IPS DF 6.9 (cell line): ENCODE measurements around the gene LIMCH1.

Experiments used
- DNase-seq: peaks from one replicate; pipeline ENCODE4 v3.0.0-alpha.2; 2013; ENCODE audit warnings: low read depth, low spot score
- H3K27ac ChIP-seq: one replicate; pipeline ENCODE4 v1.5.1; 2013; ENCODE audit warnings: low read length, control low read depth
- H3K27me3 ChIP-seq: 2 replicates; pipeline ENCODE4 v1.6.1; 2013; ENCODE audit warnings: mild to moderate bottlenecking, low read length; ENCODE audit not compliant: control insufficient read depth, insufficient read depth
- H3K36me3 ChIP-seq: 2 replicates; pipeline ENCODE4 v1.6.1; 2013; ENCODE audit warnings: low read length; ENCODE audit not compliant: control insufficient read depth, insufficient read depth
- H3K4me1 ChIP-seq: 2 replicates; pipeline ENCODE4 v1.6.1; 2013; ENCODE audit warnings: low read length; ENCODE audit not compliant: control insufficient read depth, insufficient read depth
- H3K4me3 ChIP-seq: 2 replicates; pipeline ENCODE4 v1.5.1; 2013; ENCODE audit warnings: mild to moderate bottlenecking, low read length
- H3K9me3 ChIP-seq: 2 replicates; pipeline ENCODE4 v1.6.1; 2013; ENCODE audit warnings: low read length, inconsistent platforms; ENCODE audit not compliant: control insufficient read depth, insufficient read depth
- WGBS: extraction: QIAGEN DNeasy Blood & Tissue Kit; methylation state at CpG from one replicate; pipeline ENCODE4 v1.1.7; 2013; ENCODE audit warnings: mixed read lengths, missing lambda C conversion rate; ENCODE audit not compliant: insufficient read length, insufficient coverage; 5-methylcytosine and 5-hydroxymethylcytosine counted together

The LIMCH1 gene

DNA sequence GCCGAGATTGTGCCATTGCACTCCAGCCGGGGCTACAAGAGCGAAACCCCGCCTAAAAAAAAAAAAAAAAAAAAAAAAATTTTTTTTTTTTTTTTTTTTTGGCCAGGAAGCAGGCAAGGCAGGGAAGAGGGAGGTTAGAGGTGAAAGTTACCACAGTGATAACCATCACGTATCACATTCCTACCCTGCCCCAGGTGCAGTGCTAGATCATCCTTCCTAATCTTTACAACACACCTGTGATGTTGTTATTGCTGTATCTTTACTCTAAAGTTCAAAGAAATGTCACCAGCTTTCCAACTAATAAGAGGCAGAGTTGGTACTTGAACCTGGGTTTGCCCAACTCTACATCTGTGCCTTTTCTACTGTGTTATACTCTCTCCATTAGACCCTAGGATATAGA is 7.2 kb upstream of the LIMCH1 start:
- no CpG with 5 or more reads among the region's 5 CpGs for WGBS

DNA sequence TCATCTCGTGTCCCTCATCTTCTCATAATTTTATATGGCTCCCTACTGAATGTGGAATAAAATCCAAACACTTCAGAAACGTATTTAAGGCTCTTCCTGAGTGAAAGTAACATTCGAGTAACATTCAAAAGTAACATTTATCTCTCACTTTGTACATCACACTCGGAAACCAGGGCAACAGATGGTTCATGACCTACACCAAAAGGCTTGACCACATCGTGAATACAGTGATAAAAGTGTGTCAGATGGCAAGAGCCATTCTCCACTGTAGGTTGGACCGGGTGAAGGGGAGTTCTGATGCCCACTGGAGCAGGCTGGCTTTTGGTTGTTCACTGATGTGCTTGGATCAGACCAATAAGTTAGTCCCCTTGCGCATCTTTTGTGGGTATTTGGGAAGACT is 5.6 kb upstream of the LIMCH1 start:
- no peaks in the 10 kb centered on the region for H3K36me3 ChIP-seq
- no peaks in the 10 kb centered on the region for H3K27me3 ChIP-seq
- no peaks in the 10 kb centered on the region for H3K9me3 ChIP-seq
- no peak for DNase-seq
- no peak overlapping the region for H3K4me3 ChIP-seq
- H3K4me1 ChIP-seq: no peaks in the 10 kb centered on the region
- H3K27ac ChIP-seq: no peak overlapping the region
- no CpG with 5 or more reads among the region's 7 CpGs for WGBS

More for the DNA sequence above, 7.2 kb upstream of the LIMCH1 start:
- Histone ChIP-seq H3K27ac (no peak overlapping the region), H3K4me1 (no peaks in the 10 kb centered on the region), H3K36me3 (no peaks in the 10 kb centered on the region), H3K4me3 (no peak overlapping the region), H3K27me3 (no peaks in the 10 kb centered on the region; the same call in 1 of the 2 replicates), H3K9me3 (no peaks in the 10 kb centered on the region)
- no peak for DNase-seq

DNA sequence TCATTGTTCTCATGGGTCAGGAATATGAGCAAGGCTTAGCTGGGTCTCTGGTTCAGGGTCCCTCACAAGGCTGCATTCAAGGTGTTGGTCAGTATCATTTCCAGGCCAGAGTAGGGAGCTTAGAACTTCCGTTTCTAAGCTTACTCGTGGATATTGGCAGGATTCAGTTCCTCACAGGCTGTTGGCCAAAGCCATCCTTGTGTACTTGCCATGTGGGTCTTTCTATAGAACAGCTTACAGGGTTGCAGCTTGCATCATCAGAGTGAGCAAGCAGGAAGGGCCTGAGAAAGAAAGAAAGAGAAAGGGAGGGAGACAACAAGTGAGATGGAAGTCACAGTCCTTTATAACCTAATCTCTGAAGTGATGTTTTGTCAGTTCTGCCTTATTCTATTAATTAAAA is 5.1 kb upstream of the LIMCH1 start:
- Histone ChIP-seq H3K4me3 (no peak overlapping the region), H3K36me3 (no peaks in the 10 kb centered on the region), H3K27ac (no peak overlapping the region), H3K27me3 (no peaks in the 10 kb centered on the region), H3K4me1 (no peaks in the 10 kb centered on the region), H3K9me3 (no peaks in the 10 kb centered on the region)
- WGBS: no CpG with 5 or more reads among the region's 2 CpGs
- no peak for DNase-seq

DNA sequence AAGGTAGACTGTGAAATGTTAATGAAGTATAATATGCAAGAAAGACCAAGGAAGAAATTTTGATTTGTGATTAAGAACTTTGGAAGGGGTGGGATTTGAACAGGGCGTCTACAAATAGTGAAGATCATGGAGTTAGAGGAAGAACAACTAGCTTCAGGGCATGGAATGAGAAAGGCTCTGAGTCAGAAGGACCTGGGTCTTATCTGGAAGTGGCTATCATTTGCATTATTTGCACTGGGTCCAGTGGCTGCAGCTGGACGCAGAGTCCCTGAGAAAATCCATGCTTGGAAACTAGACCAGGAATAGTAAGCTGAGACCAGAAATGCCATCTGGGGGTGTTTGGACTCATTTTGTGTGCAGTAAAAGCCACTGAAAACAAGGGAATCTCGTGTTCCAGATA is 4.3 kb upstream of the LIMCH1 start:
- no peak overlapping the region for H3K27ac ChIP-seq
- no peak overlapping the region for H3K4me3 ChIP-seq
- H3K36me3 ChIP-seq: no peaks in the 10 kb centered on the region
- H3K9me3 ChIP-seq: no peaks in the 10 kb centered on the region
- no CpG with 5 or more reads among the region's 3 CpGs for WGBS
- H3K27me3 ChIP-seq: no peaks in the 10 kb centered on the region
- DNase-seq: no peak
- H3K4me1 ChIP-seq: no peaks in the 10 kb centered on the region

DNA sequence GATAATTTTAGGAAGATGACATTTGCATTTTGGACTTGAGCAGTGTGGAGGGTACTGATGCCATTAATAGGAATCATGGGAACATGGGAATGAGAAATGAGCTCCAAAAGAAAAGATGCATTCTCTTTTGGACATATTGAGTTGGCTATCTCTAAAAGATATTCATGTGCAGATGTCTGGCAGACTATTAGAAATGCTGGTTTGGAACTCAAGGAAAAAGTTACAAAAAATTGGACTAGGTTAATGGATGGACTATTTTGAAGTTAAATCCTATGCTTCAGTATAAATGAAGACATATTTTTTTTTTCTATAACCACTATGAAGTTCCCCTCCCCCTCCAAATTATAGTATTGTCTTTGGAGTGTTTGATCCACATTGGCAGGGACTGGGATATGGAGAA is 3.6 kb upstream of the LIMCH1 start:
- Histone ChIP-seq H3K36me3 (no peaks in the 10 kb centered on the region), H3K27me3 (no peaks in the 10 kb centered on the region), H3K4me3 (no peak overlapping the region), H3K27ac (no peak overlapping the region), H3K4me1 (no peaks in the 10 kb centered on the region), H3K9me3 (no peaks in the 10 kb centered on the region)
- DNase-seq: no peak

DNA sequence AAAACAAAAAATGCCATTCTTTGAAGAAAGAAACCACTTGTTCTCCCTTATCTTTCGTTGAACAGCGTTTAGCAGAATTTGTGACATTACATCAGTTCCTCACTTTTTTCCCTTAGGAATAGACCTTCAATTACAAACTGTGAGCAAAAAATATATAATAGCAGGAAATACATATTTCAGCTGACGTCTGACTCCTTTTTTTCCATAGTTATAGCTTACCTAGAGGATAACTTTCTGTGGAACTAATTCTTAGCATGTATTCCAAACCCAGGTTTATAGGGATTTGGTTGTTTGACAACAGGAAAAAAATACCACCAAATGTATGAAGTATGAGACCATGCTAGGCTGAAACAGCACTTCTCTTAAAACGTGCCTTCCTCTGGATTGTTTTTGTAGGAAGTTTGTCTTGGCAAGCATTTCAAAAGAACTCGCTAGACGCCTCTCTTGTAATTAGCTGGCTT is 2.0 kb upstream of the LIMCH1 start:
- H3K4me1 ChIP-seq: no peaks in the 10 kb centered on the region
- no peaks in the 10 kb centered on the region for H3K9me3 ChIP-seq
- DNase-seq: no peak
- no CpG with 5 or more reads among the region's 6 CpGs for WGBS
- H3K36me3 ChIP-seq: no peaks in the 10 kb centered on the region
- no peak overlapping the region for H3K27ac ChIP-seq
- no peak overlapping the region for H3K4me3 ChIP-seq
- no peaks in the 10 kb centered on the region for H3K27me3 ChIP-seq

DNA sequence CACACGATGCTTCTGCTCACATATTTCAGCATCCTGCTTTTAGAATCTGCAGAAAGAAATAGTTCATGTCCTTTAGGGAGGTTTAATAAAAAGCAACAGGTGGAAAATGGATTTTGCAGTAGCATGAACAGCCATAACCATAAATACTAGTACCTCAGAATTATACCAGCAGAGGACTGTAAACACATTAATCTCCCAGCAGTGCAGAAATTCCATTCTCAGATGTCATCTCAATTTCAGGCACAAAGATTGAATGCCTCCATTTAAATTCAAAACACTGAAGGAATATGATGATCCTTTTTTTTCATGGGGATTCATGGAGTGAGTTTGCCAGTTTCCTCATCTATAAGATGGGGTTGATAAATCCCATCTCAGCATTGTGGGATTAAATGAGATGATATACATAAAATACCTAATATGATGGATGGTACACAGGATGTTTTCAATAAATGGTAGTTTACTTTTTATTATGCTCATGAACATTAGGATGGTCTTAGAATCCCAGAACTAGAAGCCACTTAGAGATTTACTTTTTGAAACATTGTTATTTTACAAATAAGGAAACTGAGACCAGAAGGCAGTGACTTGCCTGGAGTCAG is 566 bp upstream of the LIMCH1 start:
- Histone ChIP-seq H3K27me3 (no peaks in the 10 kb centered on the region), H3K9me3 (no peaks in the 10 kb centered on the region), H3K36me3 (no peaks in the 10 kb centered on the region), H3K4me1 (no peaks in the 10 kb centered on the region; the same call in 1 of the 2 replicates), H3K27ac (no peak overlapping the region), H3K4me3 (no peak overlapping the region)
- WGBS: no CpG with 5 or more reads among the region's 1 CpG
- no peak for DNase-seq

DNA sequence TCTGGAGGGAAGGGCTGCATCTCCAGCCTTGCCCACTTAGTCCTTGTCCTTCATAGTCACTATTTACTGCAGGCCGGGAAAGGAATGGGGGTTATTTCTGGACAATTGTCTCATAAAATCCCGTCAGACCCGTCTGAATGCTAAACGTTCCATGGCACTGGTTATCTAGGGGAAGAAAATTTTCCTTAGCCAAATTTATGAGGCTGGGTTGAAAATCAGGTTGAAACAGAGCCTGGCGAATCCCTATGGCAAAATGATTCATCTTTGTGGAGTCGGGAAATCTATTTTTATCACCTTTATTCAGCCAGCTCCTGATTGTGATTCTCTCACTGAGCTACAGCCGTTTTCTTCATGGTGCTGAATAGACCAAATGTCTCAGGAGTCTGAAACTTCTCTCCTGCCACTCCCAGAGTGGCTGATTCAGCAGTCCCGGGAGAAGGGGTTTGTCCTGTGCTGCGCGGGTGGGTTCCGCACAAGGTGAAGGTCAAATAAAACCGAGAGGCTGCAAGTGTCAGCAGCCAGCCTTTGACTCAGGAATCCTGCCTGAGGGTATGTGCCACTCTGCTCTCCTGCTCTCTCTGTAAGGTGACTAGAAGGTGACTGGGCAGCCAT is 1.0 kb downstream of the LIMCH1 start:
- H3K27me3 ChIP-seq: no peaks in the 10 kb centered on the region
- WGBS: no CpG with 5 or more reads among the region's 12 CpGs
- no peaks in the 10 kb centered on the region for H3K36me3 ChIP-seq
- no peaks in the 10 kb centered on the region; the same call in 1 of the 2 replicates for H3K4me1 ChIP-seq
- no peak for DNase-seq
- H3K27ac ChIP-seq: no peak overlapping the region
- no peak overlapping the region for H3K4me3 ChIP-seq
- H3K9me3 ChIP-seq: no peaks in the 10 kb centered on the region

DNA sequence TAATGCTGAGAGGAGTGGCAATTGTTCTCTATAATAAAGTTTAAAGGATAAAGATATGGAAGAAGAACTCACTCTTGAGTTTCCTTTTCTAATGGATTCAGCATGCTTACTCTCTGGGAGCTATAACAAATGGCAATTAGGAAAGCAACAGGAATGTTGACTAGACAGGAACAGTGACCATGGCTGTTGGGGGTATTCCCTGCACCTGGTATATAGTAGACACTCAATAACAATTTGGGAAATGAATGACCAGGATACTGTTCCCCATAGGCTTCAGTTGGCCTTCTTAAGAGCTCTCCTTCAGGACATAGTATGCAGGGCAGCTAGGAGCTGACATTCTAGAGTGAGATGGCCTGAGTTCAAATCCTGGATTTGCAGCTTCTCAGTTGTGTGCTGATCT is 1.8 kb downstream of the LIMCH1 start:
- Histone ChIP-seq H3K4me1 (no peaks in the 10 kb centered on the region; the same call in 1 of the 2 replicates), H3K27ac (no peak overlapping the region), H3K9me3 (no peaks in the 10 kb centered on the region), H3K4me3 (no peak overlapping the region), H3K27me3 (no peaks in the 10 kb centered on the region), H3K36me3 (no peaks in the 10 kb centered on the region)
- DNase-seq: no peak

DNA sequence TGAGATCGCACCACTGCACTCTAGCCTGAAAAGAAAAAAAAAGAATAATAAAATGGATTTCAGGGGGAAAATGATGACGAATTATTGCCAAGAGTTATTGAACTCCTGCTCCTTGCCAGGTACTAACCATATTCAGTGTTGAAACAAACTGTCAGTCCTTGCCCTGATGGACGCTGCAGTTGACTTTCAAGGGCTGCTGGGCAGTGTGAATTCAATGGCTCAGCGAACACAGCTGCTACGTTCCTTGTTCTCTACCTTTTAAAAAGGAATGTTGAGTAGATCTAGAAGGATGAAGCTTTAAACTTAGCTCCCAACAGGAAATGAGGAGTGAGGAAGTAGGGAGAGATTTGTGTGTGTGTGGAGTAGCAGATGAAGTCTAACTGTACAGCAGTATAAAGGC is 2.7 kb downstream of the LIMCH1 start:
- Histone ChIP-seq H3K9me3 (no peaks in the 10 kb centered on the region), H3K4me3 (no peak overlapping the region), H3K36me3 (no peaks in the 10 kb centered on the region), H3K27me3 (no peaks in the 10 kb centered on the region), H3K4me1 (no peaks in the 10 kb centered on the region; the same call in 1 of the 2 replicates), H3K27ac (no peak overlapping the region)
- DNase-seq: no peak
- no CpG with 5 or more reads among the region's 5 CpGs for WGBS

DNA sequence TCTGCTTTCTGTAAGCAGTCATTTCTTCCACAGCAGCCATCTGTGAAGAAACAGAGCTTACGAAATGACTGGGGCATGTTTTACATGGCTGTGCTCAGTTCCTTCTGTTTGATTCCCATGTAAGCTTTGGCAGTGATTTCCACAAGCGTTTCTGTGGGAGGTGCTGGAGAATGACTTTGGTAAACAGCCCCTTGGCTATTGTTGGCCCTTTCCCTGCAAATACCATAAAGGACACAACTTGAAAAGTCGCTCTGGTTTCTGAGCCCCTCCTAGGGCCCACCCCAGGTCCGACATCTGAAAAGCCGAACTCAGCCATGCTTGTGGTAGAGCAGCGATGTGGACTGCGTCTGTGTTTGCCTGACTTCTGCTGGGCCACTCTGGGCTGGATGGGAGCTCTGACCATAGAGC is 3.7 kb downstream of the LIMCH1 start:
- Histone ChIP-seq H3K9me3 (no peaks in the 10 kb centered on the region), H3K36me3 (no peaks in the 10 kb centered on the region), H3K27ac (no peak overlapping the region), H3K27me3 (no peaks in the 10 kb centered on the region), H3K4me1 (no peaks in the 10 kb centered on the region; the same call in 1 of the 2 replicates), H3K4me3 (no peak overlapping the region)
- WGBS: no CpG with 5 or more reads among the region's 7 CpGs
- no peak for DNase-seq
